HG03521 (cell line): Measurements from ENCODE around the gene IRF6.

Experiments
- ATAC-seq: cut with Tn5 transposase; IDR thresholded peaks from one replicate; pipeline ENCODE4 v1.9.1; 2021; ENCODE audit warnings: mild to moderate bottlenecking, moderate library complexity; ENCODE audit not compliant: unreplicated experiment

IRF6 gene

GRCh38 chr1:209790286-209791193 is 15.4 kb downstream of the IRF6 start:
- ATAC-seq: no peak

- ATAC-seq: no peak
These were observed 16.7 kb downstream of the IRF6 start for GRCh38 chr1:209789245-209789644.

GRCh38 chr1:209787551-209787950 is 18.4 kb downstream of the IRF6 start:
- no peak for ATAC-seq

GRCh38 chr1:209786146-209786545 is 19.8 kb downstream of the IRF6 start:
- no peak for ATAC-seq

GRCh38 chr1:209785592-209785991 is 20.4 kb downstream of the IRF6 start:
- ATAC-seq: no peak

- peak; percentile 99 for ATAC-seq
These were observed 21.4 kb downstream of the IRF6 start, which contains the start of gene C1orf74 for GRCh38 chr1:209784265-209785169. C1orf74 (minus strand) TSS chr1:209784559; CDS start chr1:209783634, 925 bp downstream.

DNA sequence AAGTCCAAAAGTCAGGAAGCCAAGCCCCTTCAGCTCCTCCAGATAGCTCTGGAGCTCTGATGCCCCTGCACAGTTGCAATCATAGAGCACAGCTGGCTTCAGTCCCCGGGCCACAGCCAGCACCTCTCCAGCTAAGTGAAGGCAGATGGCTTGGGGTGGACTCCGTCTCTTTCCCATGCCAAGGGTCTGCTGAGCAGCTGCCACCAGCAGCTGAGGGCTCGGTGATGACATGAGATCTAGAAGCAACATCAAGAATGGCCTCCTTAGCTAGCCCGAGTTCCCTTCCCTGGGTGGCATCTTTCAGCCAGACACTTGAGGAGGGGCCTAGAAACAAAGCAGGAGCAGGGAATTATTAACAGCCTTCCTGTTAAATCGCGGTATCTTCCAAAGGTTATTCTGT is 22.6 kb downstream of the IRF6 start:
- no peak for ATAC-seq

DNA sequence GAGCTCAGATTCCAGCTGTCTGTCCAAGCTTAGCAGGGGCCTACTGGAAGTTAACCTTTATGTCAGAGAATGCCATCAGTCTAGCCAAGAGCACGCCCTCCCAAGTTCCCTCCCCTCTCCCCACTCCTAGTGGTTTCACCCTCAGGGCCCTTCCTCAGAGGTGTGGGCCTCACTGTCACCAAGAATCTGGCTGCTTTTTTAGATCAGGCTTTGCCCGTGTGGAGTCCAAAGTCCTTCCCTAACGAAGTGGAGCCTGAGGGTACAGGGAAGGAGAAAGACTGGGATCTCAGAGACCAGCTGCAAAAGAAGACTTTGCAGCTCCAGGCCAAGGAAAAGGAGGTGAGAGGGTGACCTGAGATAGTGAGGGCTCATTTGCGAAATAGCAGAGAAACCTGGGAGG is 25.7 kb downstream of the IRF6 start:
- no peak for ATAC-seq

GRCh38 chr1:209778102-209778501 is 27.8 kb downstream of the IRF6 start:
- ATAC-seq: no peak

- no peak for ATAC-seq
These were observed 28.4 kb downstream of the IRF6 start for GRCh38 chr1:209777587-209777986.

- no peak for ATAC-seq
These were observed 30.3 kb downstream of the IRF6 start for GRCh38 chr1:209775678-209776077.

- ATAC-seq: peak; percentile 72
These were observed 31.4 kb downstream of the IRF6 start for GRCh38 chr1:209774592-209774991.

DNA sequence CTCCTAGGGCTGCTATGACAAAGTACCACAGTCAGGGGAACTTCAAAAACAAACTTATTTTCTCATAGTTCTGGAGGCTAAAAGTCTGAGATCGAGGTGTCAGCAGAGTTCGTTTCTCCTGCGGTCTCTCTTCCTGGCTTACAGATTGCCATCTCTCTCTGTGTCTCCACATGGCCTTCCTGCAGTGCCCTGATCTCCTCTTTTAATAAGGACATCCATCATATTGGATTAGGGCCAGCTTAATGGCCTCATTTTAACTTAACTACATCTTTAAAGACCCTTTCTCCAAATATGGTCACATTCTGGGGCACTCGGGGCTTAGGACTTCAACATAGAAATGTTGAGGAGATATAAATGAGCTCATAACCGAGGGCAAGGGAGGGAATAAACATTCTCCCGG is 33.8 kb downstream of the IRF6 start:
- no peak for ATAC-seq

DNA sequence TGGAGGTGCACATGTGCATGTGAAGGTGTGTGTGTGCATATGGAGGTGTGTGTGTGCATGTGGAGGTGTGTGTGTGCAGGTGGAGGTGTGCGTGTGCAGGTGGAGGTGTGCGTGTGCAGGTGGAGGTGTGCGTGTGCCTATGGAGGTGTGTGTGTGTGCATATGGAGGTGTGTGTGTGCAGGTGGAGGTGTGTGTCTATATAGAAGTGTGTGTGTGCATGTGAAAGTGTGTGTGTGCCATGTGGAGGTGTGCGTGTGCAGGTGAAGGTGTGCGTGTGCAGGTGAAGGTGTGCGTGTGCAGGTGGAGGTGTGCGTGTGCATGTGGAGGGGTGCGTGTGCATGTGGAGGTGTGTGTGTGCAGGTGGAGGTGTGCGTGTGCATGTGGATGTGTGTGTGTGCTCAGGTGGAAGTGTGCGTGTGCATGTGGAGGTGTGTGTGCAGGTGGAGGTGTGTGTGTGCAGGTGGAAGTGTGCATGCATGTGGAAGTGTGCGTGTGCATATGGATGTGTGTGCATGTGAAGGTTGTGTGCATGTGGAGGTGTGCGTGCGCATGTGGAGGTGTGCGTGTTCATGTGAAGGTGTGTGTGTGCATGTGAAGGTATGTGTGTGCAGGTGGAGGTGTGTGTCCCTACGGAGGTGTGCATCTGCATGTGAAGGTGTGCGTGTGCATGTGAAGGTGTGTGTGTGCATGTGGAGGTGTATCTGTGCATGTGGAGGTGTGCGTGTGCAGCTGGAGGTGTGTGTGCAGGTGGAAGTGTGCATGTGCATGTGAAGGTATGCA is 35.1 kb downstream of the IRF6 start:
- ATAC-seq: no peak

- no peak for ATAC-seq
These were observed 36.0 kb downstream of the IRF6 start for GRCh38 chr1:209769971-209770370.

DNA sequence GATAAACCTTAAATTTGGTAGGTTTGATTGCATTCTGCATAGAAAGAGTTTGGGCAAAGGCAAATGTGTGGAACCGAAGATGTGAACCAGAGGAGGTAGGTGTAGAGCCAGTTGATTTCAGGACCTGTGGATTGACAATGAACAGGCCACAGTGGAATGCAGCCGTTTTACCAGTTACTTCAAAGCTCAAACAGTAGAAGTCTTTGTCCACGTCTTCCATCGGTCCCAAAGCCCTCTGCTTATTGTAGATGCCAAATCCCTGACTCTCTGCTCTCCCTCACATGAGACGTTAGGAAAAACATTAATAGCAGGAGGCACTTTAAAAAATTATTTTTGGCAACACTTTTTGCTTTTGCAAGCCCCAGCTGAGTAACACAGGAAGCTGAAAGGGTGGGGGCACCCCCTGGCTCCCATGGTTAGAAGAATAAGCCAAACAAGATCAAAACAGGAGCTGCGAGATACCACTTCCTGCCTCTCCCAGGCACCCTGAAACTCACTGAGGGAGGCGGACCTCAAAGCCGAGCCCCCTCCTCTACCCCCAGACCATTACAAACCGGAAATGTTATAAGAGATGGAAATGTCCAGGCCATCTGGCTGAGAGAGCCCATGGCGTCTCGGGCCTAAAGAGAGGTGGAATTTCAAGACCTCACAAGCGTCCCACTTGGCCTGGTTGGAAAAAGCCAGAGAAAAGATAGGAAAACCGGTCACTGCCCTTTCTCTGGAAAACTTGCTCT is 36.6 kb downstream of the IRF6 start:
- ATAC-seq: peak; percentile 64

DNA sequence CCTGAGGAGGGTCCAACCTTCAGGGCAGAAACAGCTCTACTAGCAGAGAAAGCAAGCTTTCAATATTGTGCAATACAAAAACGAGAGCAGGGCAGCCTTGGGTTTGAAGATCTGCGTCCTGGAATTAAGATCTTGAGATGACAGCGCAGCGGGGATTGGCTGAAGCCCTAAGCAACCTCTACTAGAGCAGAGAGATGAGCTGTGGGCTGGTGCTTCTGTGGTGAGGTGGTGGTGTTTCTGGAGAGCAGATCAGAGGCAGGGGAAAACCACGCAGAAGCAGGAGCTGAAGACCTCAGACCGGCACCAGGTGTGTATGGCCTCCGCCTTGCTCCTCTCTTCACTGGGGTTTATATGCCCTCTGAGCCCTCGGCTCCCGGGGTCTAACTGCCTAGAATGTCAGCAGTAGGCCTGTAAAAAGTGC is 37.6 kb downstream of the IRF6 start:
- peak; percentile 78 for ATAC-seq

DNA sequence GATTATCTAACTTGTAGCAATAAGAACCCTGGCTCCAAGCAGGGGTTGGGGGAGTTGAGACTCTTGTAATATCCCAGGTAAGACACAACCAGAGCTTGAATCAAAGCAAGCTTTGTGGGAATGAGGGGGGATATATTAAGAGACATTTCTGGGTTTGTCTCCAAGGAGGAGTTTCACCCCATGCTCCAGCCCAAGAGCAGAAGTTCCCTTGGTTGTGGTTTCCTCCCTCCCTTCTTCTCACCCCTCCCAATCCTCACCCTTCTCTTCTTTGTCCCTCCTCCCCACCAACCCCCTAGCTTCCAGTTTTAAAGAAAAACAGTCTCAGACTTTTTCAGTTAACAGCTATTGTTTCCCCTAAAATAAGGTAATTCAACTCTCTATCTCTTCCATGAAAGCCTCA is 38.2 kb downstream of the IRF6 start:
- ATAC-seq: no peak

- ATAC-seq: no peak
These were observed 38.8 kb downstream of the IRF6 start for GRCh38 chr1:209767096-209767495.

DNA sequence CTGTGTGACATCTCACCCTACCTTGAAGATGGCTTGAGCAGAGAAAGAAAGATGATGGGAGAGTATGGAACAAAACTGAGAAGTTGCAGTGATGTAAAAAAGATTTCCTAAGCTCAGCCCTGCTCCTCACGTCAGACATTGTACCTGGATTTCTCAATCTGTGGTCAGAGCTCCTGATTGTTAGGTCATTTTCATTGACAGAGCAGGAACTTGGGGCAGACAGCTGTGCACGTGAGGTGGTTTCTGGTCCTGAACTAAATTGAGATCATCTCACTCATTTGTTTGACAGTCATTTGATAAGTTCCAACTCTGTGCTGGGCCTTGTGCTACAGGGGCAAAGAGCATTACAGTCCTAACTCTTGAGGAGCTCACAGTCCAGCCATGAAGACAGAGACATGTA is 39.9 kb downstream of the IRF6 start:
- no peak for ATAC-seq
